Limb (tissue), 2 donors: ENCODE data around the gene RETSAT.
"Not testable (repeated sequence)": the region's sequence is repeated elsewhere in the genome, so short reads cannot be mapped to it uniquely, and the experiment has no call there.

Experiments
- DNase-seq, 2 donors: peaks; one replicate each; pipeline ENCODE4 v3.0.0-alpha.2; 2016; ENCODE audit errors: extremely low spot score in 2 of 2

Gene RETSAT

GRCh38 chr2:85380048-85380447 lies 25.7 kb upstream of the RETSAT start:
- DNase-seq = no peak

- DNase-seq = no peak
Observed at GRCh38 chr2:85378257-85378656, 23.9 kb upstream of the RETSAT start.

GRCh38 chr2:85377083-85377482 lies 22.8 kb upstream of the RETSAT start:
- no peak for DNase-seq

GRCh38 chr2:85376291-85377065 lies 22.1 kb upstream of the RETSAT start:
- DNase-seq = no peak

GRCh38 chr2:85371045-85371444 lies 16.7 kb upstream of the RETSAT start:
- DNase-seq = no peak

- no peak for DNase-seq
Observed at GRCh38 chr2:85369500-85369899, 15.2 kb upstream of the RETSAT start.

- DNase-seq = no peak
Observed at GRCh38 chr2:85368921-85369320, 14.6 kb upstream of the RETSAT start.

- no peak for DNase-seq
Observed at GRCh38 chr2:85367180-85367579, 12.9 kb upstream of the RETSAT start.

- DNase-seq = not testable (repeated sequence)
Observed at GRCh38 chr2:85362653-85363387, 8.5 kb upstream of the RETSAT start.

GRCh38 chr2:85357736-85358135 lies 3.4 kb upstream of the RETSAT start:
- no peak for DNase-seq

- DNase-seq = no peak
Observed at GRCh38 chr2:85356186-85356585, 1.9 kb upstream of the RETSAT start.

- DNase-seq = no peak
Observed at GRCh38 chr2:85355521-85355920, 1.2 kb upstream of the RETSAT start.

- DNase-seq = no peak
Observed at GRCh38 chr2:85355073-85355410, 714 bp upstream of the RETSAT start.

GRCh38 chr2:85353876-85354285 lies 447 bp downstream of the RETSAT start:
- DNase-seq = no peak

GRCh38 chr2:85347599-85347998 lies 6.7 kb downstream of the RETSAT start:
- no peak for DNase-seq

GRCh38 chr2:85344356-85344954 lies 9.9 kb downstream of the RETSAT start:
- no peak for DNase-seq

GRCh38 chr2:85343207-85343895 lies 11.0 kb downstream of the RETSAT start:
- DNase-seq = not testable (repeated sequence)

- no peak for DNase-seq
Observed at GRCh38 chr2:85342156-85342555, 12.2 kb downstream of the RETSAT start.

- DNase-seq = no peak
Observed at GRCh38 chr2:85341269-85342029, 12.9 kb downstream of the RETSAT start.

GRCh38 chr2:85340034-85340892 lies 14.1 kb downstream of the RETSAT start:
- no peak for DNase-seq
